Heart right ventricle (tissue), 12 donors: ENCODE results near the gene HOXA1. TPM values are rescaled to one million over a fixed set of nuclear protein-coding genes. Genes with fewer than 3 reads are reported as not detected.

Experiments used
- polyA plus RNA-seq, 2 donors: library from polyadenylated mRNA; stranded (reverse); fragments of 200-250 nt; gene quantifications; one replicate each; pipeline ENCODE4 v1.2.3, GENCODE V29; 2013
- total RNA-seq, 10 donors: library from RNA; stranded (reverse); fragmentation: NEBNext Ultra II Directional in 3 of 10; extraction: Animal tissue kit (Norgen Biotek cat#: 25700) in 3 of 10; gene quantifications; one replicate each; pipeline versions ENCODE4 v1.2.1 to v1.2.4, GENCODE V29; 2021 to 2023
- donor health status: ischemic (EF 13 %, LVEDD 7.1; RV severe dilation, severe dysfunction).
- donor health status: healthy with polysubstance abuse.
- donor health status: DM: no; HTN: yes; CAD: no.
- donor health status: DM: no; HTN: no; CAD: no.
- donor health status: ischemic (EF 25% LVEDD 6.9; RV normal size, moderate dysfunction).
- donor health status: ischemic (EF 25% LVEDD 5.7; RV mildly dilated, moderate dysfunction).
- donor health status: healthy.
- donor health status: nonischemic (EF 11% LVEDD 7.7; RV severe dilation, severe dysfunction).
- donor health status: DM: yes; HTN: yes; CAD: no.
- donor health status: PGD.
- donor health status: ischemic (EF 29% LVEDD 5.4; RV normal size, mild dysfunction).
- donor health status: nonischemic (EF 23%, LVEDD 6.1; RV moderate dilation, normal function).

HOXA1 gene
- total and polyA plus RNA-seq, 12 donors = 0.07 to 0.37 (median 0.15) TPM; not detected in 9

Other genes with a start within 250 kb of the HOXA1 start
- gene SKAP2, start 231.4 kb downstream of the HOXA1 start, total RNA-seq = 10 to 100 TPM in 1 of 10 donors, 1 to 10 TPM in 9; 2.3 to 12.3 (median 5.6) TPM
- 1 to 10 TPM; 1.9 to 2.2 TPM for gene SKAP2, start 231.4 kb downstream of the HOXA1 start, polyA plus RNA-seq
- under 1 TPM in 2 of 10 donors, not detected in 8; 0.15 to 0.23 TPM for gene HOXA2, start 6.7 kb upstream of the HOXA1 start, total RNA-seq
- gene HOXA2, start 6.7 kb upstream of the HOXA1 start, polyA plus RNA-seq = under 1 TPM; 0.10 to 0.22 TPM
- 1 to 10 TPM in 1 of 10 donors, under 1 TPM in 5, not detected in 4; 0.20 to 1.1 (median 0.48) TPM for gene HOXA4, start 34.8 kb upstream of the HOXA1 start, total RNA-seq
- gene HOXA4, start 34.8 kb upstream of the HOXA1 start, polyA plus RNA-seq = 1 to 10 TPM in 1 of 2 donors, under 1 TPM in 1; 0.59 to 1.2 TPM
- gene HOXA5, start 47.7 kb upstream of the HOXA1 start, total RNA-seq = under 1 TPM in 3 of 10 donors, not detected in 7; 0.21 to 0.95 (median 0.28) TPM
- gene HOXA5, start 47.7 kb upstream of the HOXA1 start, polyA plus RNA-seq = under 1 TPM in 1 of 2 donors, not detected in 1; 0.09 TPM
- gene HOXA6, start 51.8 kb upstream of the HOXA1 start, total RNA-seq = not detected
- gene HOXA6, start 51.8 kb upstream of the HOXA1 start, polyA plus RNA-seq = not detected
- gene HOXA3, start 56.6 kb upstream of the HOXA1 start, total RNA-seq = 1 to 10 TPM in 1 of 10 donors, under 1 TPM in 7, not detected in 2; 0.11 to 1.5 (median 0.22) TPM
- gene HOXA3, start 56.6 kb upstream of the HOXA1 start, polyA plus RNA-seq = under 1 TPM; 0.35 to 0.37 TPM
- gene HOXA7, start 60.7 kb upstream of the HOXA1 start, total RNA-seq = not detected
- gene HOXA7, start 60.7 kb upstream of the HOXA1 start, polyA plus RNA-seq = under 1 TPM in 1 of 2 donors, not detected in 1; 0.04 TPM
- not detected for gene HOXA9, start 69.5 kb upstream of the HOXA1 start, total RNA-seq
- not detected for gene HOXA9, start 69.5 kb upstream of the HOXA1 start, polyA plus RNA-seq
- gene HOXA10, start 78.3 kb upstream of the HOXA1 start, total RNA-seq = under 1 TPM in 1 of 10 donors, not detected in 9; 0.19 TPM
- under 1 TPM in 1 of 2 donors, not detected in 1; 0.03 TPM for gene HOXA10, start 78.3 kb upstream of the HOXA1 start, polyA plus RNA-seq
- not detected for gene HOXA11, start 89.2 kb upstream of the HOXA1 start, total RNA-seq
- not detected for gene HOXA11, start 89.2 kb upstream of the HOXA1 start, polyA plus RNA-seq
- gene HOXA13, start 104.1 kb upstream of the HOXA1 start, total RNA-seq = not detected
- gene HOXA13, start 104.1 kb upstream of the HOXA1 start, polyA plus RNA-seq = not detected
- gene EVX1, start 146.8 kb upstream of the HOXA1 start, total RNA-seq = not detected
- gene EVX1, start 146.8 kb upstream of the HOXA1 start, polyA plus RNA-seq = not detected